Osteoblast (primary cell): ENCODE results near the gene SH3RF3. TPM values are rescaled to one million over a fixed set of nuclear protein-coding genes. Genes with fewer than 3 reads are reported as not detected.

Experiments
- DNase-seq: peaks from one replicate; pipeline ENCODE4 v3.0.0; 2011; ENCODE audit warnings: low spot score, mixed read lengths; ENCODE audit not compliant: insufficient read length; ENCODE audit errors: missing footprints
- H2AFZ ChIP-seq: 2 replicates; pipeline ENCODE4 v1.6.0; 2011; ENCODE audit warnings: mild to moderate bottlenecking, low read length
- H3K27ac ChIP-seq: 2 replicates; pipeline ENCODE4 v1.5.1; 2011; ENCODE audit warnings: mild to moderate bottlenecking, low read depth, low read length, moderate library complexity
- H3K27me3 ChIP-seq: 2 replicates; pipeline ENCODE4 v1.6.0; 2012; ENCODE audit warnings: mild to moderate bottlenecking, control low read depth, inconsistent platforms, low read length, moderate library complexity; ENCODE audit not compliant: insufficient read depth
- H3K36me3 ChIP-seq: 2 replicates; pipeline ENCODE4 v1.5.1; 2011; ENCODE audit warnings: mild to moderate bottlenecking, low read length, control low read depth, moderate library complexity; ENCODE audit not compliant: insufficient read depth
- H3K4me1 ChIP-seq: 2 replicates; pipeline ENCODE4 v1.5.1; 2011; ENCODE audit warnings: mild to moderate bottlenecking, low read length, control low read depth, moderate library complexity; ENCODE audit not compliant: insufficient read depth
- H3K4me2 ChIP-seq: 2 replicates; pipeline ENCODE4 v1.6.0; 2011; ENCODE audit warnings: mild to moderate bottlenecking, low read length; ENCODE audit not compliant: insufficient read depth
- H3K4me3 ChIP-seq: fragments of 200-600 bp; sonication (generic); 3 replicates; pipeline ENCODE4 v1.5.1; 2012; ENCODE audit warnings: mild to moderate bottlenecking, low read length, inconsistent platforms; ENCODE audit not compliant: insufficient read depth
- H3K79me2 ChIP-seq: 2 replicates; pipeline ENCODE4 v1.6.0; 2012; ENCODE audit warnings: mild to moderate bottlenecking, low read length, control low read depth, inconsistent platforms; ENCODE audit not compliant: insufficient read depth
- H3K9me3 ChIP-seq: 2 replicates; pipeline ENCODE4 v1.5.1; 2011; ENCODE audit warnings: low read depth, low read length, control low read depth
- H4K20me1 ChIP-seq: 2 replicates; pipeline ENCODE4 v1.6.0; 2012; ENCODE audit warnings: mild to moderate bottlenecking, low read length, control low read depth; ENCODE audit not compliant: insufficient read depth
- total RNA-seq: library from RNA; depleted of rRNA; stranded (reverse); fragments of >200 nt; gene quantifications from 2 replicates; pipeline ENCODE4 v1.2.3, GENCODE V29; 2012
- TF ChIP-seq, protein P1 (sequence below): IDR thresholded peaks from 2 replicates; pipeline ENCODE4 v1.5.1; 2011; ENCODE audit warnings: mild to moderate bottlenecking, low read depth, low read length, moderate library complexity; ENCODE audit errors: extremely low read depth

SH3RF3 gene
- total RNA-seq, 1 donor, result 14.8 TPM

DNA sequence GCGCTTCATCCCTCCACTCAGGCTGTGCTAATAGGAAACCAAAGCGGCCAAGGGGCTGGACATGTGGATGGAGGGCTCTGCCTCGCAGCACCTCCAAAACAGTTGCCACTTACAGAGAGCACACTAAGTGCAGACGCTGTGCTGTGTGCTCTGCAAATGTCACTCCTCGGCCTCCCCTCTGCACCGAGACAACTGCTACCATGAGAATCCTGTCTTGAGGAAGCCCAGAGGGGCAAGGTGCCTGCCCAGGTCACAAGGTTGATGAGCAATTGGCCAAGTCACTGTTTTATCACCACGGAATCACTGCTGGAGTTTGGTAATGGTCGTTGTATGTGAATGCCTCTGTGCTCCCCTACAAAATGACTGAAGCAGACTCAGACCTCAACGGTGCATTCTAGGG lies 352.6 kb downstream of the SH3RF3 start:
- Histone ChIP-seq H3K4me3 (no peak overlapping the region), H4K20me1 (peaks cover 3% of the 10 kb centered on the region), H3K27me3 (no peaks in the 10 kb centered on the region), H3K4me1 (peaks cover 1% of the 10 kb centered on the region), H3K9me3 (no peaks in the 10 kb centered on the region), H2AFZ (no peak overlapping the region), H3K79me2 (no peaks in the 10 kb centered on the region), H3K27ac (no peak overlapping the region), H3K36me3 (no peaks in the 10 kb centered on the region), H3K4me2 (no peak overlapping the region)
- no peak for DNase-seq
- TF ChIP-seq, protein P1, sequence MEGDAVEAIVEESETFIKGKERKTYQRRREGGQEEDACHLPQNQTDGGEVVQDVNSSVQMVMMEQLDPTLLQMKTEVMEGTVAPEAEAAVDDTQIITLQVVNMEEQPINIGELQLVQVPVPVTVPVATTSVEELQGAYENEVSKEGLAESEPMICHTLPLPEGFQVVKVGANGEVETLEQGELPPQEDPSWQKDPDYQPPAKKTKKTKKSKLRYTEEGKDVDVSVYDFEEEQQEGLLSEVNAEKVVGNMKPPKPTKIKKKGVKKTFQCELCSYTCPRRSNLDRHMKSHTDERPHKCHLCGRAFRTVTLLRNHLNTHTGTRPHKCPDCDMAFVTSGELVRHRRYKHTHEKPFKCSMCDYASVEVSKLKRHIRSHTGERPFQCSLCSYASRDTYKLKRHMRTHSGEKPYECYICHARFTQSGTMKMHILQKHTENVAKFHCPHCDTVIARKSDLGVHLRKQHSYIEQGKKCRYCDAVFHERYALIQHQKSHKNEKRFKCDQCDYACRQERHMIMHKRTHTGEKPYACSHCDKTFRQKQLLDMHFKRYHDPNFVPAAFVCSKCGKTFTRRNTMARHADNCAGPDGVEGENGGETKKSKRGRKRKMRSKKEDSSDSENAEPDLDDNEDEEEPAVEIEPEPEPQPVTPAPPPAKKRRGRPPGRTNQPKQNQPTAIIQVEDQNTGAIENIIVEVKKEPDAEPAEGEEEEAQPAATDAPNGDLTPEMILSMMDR, result no peak

DNA sequence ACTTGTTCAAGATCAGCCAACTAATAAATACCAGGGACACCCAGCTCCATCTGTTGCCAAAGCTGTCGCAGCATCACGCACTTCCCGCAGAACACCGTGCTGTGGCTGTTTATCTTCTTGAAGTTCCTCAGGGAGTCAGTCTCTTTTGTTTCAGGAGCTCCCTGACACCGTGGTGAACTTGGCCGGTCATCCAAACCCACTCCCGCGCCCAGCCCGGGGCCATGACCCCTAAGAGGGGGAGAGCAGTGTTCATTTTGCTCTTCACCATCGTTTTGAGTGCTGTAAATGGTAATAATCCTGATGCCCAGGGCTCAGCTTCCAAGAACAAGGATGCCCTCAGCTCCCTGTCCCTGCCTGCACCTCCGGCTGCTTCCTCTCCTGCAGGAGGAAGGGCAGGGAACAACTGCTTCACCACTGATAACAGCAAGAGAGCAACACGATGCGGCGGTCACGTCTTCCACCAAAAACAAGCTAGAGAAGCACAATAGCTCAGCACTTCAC lies 353.4 kb downstream of the SH3RF3 start:
- Histone ChIP-seq H3K36me3 (no peaks in the 10 kb centered on the region), H3K9me3 (no peaks in the 10 kb centered on the region), H4K20me1 (peaks cover 3% of the 10 kb centered on the region), H3K27ac (no peak overlapping the region), H3K4me2 (no peak overlapping the region), H3K4me3 (no peak overlapping the region), H2AFZ (no peak overlapping the region), H3K27me3 (no peaks in the 10 kb centered on the region), H3K4me1 (peaks cover 9% of the 10 kb centered on the region), H3K79me2 (no peaks in the 10 kb centered on the region)
- DNase-seq, result no peak
- TF ChIP-seq, protein P1, result no peak

DNA sequence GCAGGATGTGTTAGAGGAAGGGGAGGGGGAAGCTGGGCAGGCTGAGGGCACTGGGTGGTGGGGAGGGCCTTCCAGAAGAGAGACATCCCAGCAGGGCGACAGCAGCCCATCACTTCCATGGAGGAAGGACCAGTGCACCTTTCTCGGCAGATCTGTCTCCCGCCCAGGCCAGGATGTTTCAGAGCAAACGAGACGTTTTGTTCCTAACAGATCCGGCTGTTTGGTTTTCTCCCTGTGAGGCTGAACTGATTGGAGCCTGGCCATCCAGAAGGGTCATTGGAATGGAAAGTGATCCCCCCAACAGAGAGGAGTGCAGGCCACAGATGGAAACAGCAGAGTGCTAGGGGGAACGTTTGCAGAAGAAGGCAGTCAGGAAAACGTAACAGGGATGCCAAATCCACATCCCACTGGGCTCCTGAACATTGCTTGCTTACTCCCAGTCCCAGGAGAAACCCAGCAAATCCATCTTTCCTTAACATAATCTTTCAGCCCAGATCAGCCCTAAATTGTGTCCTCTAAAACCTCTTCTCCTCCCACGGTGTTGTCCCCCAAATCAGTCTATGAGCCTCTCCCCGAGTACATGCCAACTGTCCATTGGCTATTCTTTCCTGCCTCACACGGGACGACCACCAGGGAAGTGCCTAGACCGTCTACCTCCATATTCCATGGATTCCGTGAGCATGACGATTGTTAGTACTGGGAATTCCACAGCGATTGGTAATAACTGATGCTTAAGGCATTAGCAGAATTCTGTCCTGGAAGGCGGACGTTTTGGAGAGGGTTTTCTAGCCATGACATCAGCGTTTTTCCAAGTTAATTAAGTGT lies 357.9 kb downstream of the SH3RF3 start:
- peak overlapping the region; percentile 65 for H2AFZ ChIP-seq
- H3K27ac ChIP-seq, result peak overlapping the region; percentile 79
- H3K9me3 ChIP-seq, result no peaks in the 10 kb centered on the region
- no peaks in the 10 kb centered on the region for H3K36me3 ChIP-seq
- DNase-seq, result peak; percentile 97
- H3K4me2 ChIP-seq, result peak overlapping the region; percentile 60
- no peaks in the 10 kb centered on the region for H3K79me2 ChIP-seq
- no peaks in the 10 kb centered on the region for H4K20me1 ChIP-seq
- H3K4me3 ChIP-seq, result no peak overlapping the region
- TF ChIP-seq, protein P1, result no peak
- H3K4me1 ChIP-seq, result peaks cover 14% of the 10 kb centered on the region
- no peaks in the 10 kb centered on the region for H3K27me3 ChIP-seq

DNA sequence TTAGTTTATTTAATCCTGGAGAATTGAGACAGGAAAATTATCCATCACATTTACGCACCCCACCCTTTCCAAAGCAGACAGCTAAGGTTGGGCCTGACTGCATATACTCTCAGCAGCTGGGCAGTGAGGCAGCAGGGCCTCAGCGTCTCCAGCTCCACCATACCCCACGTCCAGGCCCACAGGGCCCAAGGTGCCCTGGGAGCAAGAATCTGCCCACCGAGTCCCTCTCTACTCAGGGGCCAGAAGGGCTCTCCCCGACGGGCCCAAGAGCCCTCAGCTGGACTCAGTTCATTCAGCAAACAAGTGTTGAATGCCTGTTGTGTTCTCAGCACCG lies 358.5 kb downstream of the SH3RF3 start:
- H3K4me3 ChIP-seq, result no peak overlapping the region
- H4K20me1 ChIP-seq, result no peaks in the 10 kb centered on the region
- no peaks in the 10 kb centered on the region for H3K9me3 ChIP-seq
- no peak for DNase-seq
- no peak overlapping the region for H2AFZ ChIP-seq
- peaks cover 14% of the 10 kb centered on the region for H3K4me1 ChIP-seq
- TF ChIP-seq, protein P1, result no peak
- peak overlapping the region; percentile 60 for H3K4me2 ChIP-seq
- no peaks in the 10 kb centered on the region for H3K79me2 ChIP-seq
- no peaks in the 10 kb centered on the region for H3K36me3 ChIP-seq
- H3K27me3 ChIP-seq, result no peaks in the 10 kb centered on the region
- H3K27ac ChIP-seq, result peak overlapping the region; percentile 79
